H9 (cell line): Measurements from ENCODE around the gene TNKS1BP1. TPM values are rescaled to one million over a fixed set of nuclear protein-coding genes. Genes with fewer than 3 reads are reported as not detected.

Experiments
- DNase-seq: peaks from one replicate; pipeline ENCODE4 v3.0.0-alpha.2; 2017
- H2AFZ ChIP-seq: one replicate; pipeline ENCODE4 v1.6.1; 2013; ENCODE audit warnings: mild to moderate bottlenecking, low read length, control low read depth, moderate library complexity
- H2AK5ac ChIP-seq: 2 replicates; pipeline ENCODE4 v1.6.1; 2013; ENCODE audit warnings: low read length, control low read depth, mixed read lengths; ENCODE audit not compliant: insufficient read length
- H2BK120ac ChIP-seq: one replicate; pipeline ENCODE4 v1.6.1; 2013; ENCODE audit warnings: low read depth, mild to moderate bottlenecking, low read length, control low read depth, inconsistent platforms; ENCODE audit not compliant: poor library complexity, severe bottlenecking
- H2BK12ac ChIP-seq: 2 replicates; pipeline ENCODE4 v1.6.1; 2013; ENCODE audit warnings: low read length, control low read depth, mixed read lengths, low read depth; ENCODE audit not compliant: insufficient read length
- H2BK15ac ChIP-seq: 2 replicates; pipeline ENCODE4 v1.6.1; 2013; ENCODE audit warnings: low read depth, low read length, control low read depth
- H2BK20ac ChIP-seq: one replicate; pipeline ENCODE4 v1.6.1; 2013; ENCODE audit warnings: low read depth, mild to moderate bottlenecking, low read length, control low read depth, inconsistent platforms; ENCODE audit not compliant: poor library complexity, severe bottlenecking
- H2BK5ac ChIP-seq: 2 replicates; pipeline ENCODE4 v1.6.1; 2013; ENCODE audit warnings: low read length, control low read depth, mixed read lengths; ENCODE audit not compliant: insufficient read length
- H3K14ac ChIP-seq: 2 replicates; pipeline ENCODE4 v1.6.1; 2013; ENCODE audit warnings: low read length, control low read depth; ENCODE audit not compliant: insufficient read depth
- H3K18ac ChIP-seq: 2 replicates; pipeline ENCODE4 v1.6.1; 2013; ENCODE audit warnings: low read depth, mild to moderate bottlenecking, mixed read lengths, low read length, control low read depth; ENCODE audit not compliant: insufficient read length
- H3K23ac ChIP-seq: 2 replicates; pipeline ENCODE4 v1.6.1; 2013; ENCODE audit warnings: low read length, control low read depth, mixed read lengths, low read depth; ENCODE audit not compliant: insufficient read length
- H3K23me2 ChIP-seq: 2 replicates; pipeline ENCODE4 v1.6.1; 2013; ENCODE audit warnings: low read depth, mild to moderate bottlenecking, mixed read lengths, low read length, control low read depth; ENCODE audit not compliant: insufficient read length, poor library complexity, severe bottlenecking
- H3K27ac ChIP-seq: 2 replicates; pipeline ENCODE4 v1.5.1; 2013; ENCODE audit warnings: low read length, control low read depth, mixed read lengths, low read depth; ENCODE audit not compliant: insufficient read length
- H3K27me3 ChIP-seq: 2 replicates; pipeline ENCODE4 v1.6.1; 2013; ENCODE audit warnings: low read length, control low read depth, inconsistent platforms; ENCODE audit not compliant: insufficient read depth
- H3K4ac ChIP-seq: 2 replicates; pipeline ENCODE4 v1.6.1; 2013; ENCODE audit warnings: low read depth, mild to moderate bottlenecking, control low read depth, inconsistent platforms, low read length, moderate library complexity
- H3K4me1 ChIP-seq: 2 replicates; pipeline ENCODE4 v1.6.1; 2013; ENCODE audit warnings: low read length, control low read depth, inconsistent platforms; ENCODE audit not compliant: insufficient read depth
- H3K4me2 ChIP-seq: 2 replicates; pipeline ENCODE4 v1.6.1; 2013; ENCODE audit warnings: low read length, control low read depth, mixed read lengths; ENCODE audit not compliant: insufficient read length, insufficient read depth
- H3K56ac ChIP-seq: 2 replicates; pipeline ENCODE4 v1.6.1; 2013; ENCODE audit warnings: low read depth, mild to moderate bottlenecking, mixed read lengths, low read length, control low read depth; ENCODE audit not compliant: insufficient read length
- H3K79me1 ChIP-seq: 2 replicates; pipeline ENCODE4 v1.6.1; 2013; ENCODE audit warnings: low read depth, mild to moderate bottlenecking, moderate library complexity, low read length, control low read depth, inconsistent platforms; ENCODE audit not compliant: insufficient read depth, poor library complexity, severe bottlenecking
- H3K79me2 ChIP-seq: 2 replicates; pipeline ENCODE4 v1.6.1; 2013; ENCODE audit warnings: low read length, control low read depth, inconsistent platforms; ENCODE audit not compliant: insufficient read depth
- H3K9ac ChIP-seq: 2 replicates; pipeline ENCODE4 v1.6.1; 2013; ENCODE audit warnings: low read length, control low read depth, mixed read lengths; ENCODE audit not compliant: insufficient read length; ENCODE audit errors: extremely low read depth
- H3K9me3 ChIP-seq: one replicate; pipeline ENCODE4 v1.6.1; 2013; ENCODE audit warnings: low read depth, low read length, inconsistent platforms; ENCODE audit not compliant: control insufficient read depth
- H3T11ph ChIP-seq: one replicate; pipeline ENCODE4 v1.6.1; 2013; ENCODE audit warnings: mild to moderate bottlenecking, low read length, control low read depth, inconsistent platforms
- H4K20me1 ChIP-seq: one replicate; pipeline ENCODE4 v1.6.1; 2013; ENCODE audit not compliant: control insufficient read depth, insufficient read length, insufficient read depth
- H4K5ac ChIP-seq: 2 replicates; pipeline ENCODE4 v1.6.1; 2013; ENCODE audit warnings: low read depth, mild to moderate bottlenecking, mixed read lengths, low read length, control low read depth; ENCODE audit not compliant: insufficient read length
- H4K8ac ChIP-seq: replicated peaks from 2 replicates; pipeline ENCODE4 v1.6.1; 2013; ENCODE audit warnings: low read length, control low read depth, mixed read lengths, low read depth; ENCODE audit not compliant: insufficient read length
- H4K91ac ChIP-seq: 2 replicates; pipeline ENCODE4 v1.6.1; 2013; ENCODE audit warnings: low read depth, mild to moderate bottlenecking, moderate library complexity, mixed read lengths, low read length, control low read depth; ENCODE audit not compliant: insufficient read length
- H3K27ac Mint-ChIP-seq, 3 experiments: 2 replicates in 2 of 3; 3 replicates in 1 of 3; pipeline ENCODE4 v1.8.0; 2020 to 2021; ENCODE audit warnings: mixed read lengths in 3 of 3, mild to moderate bottlenecking in 1 of 3, moderate library complexity in 1 of 3
- H3K27me3 Mint-ChIP-seq: 2 replicates; pipeline ENCODE4 v1.8.0; 2021; ENCODE audit warnings: low read depth, mild to moderate bottlenecking, moderate library complexity, mixed read lengths
- H3K36me3 Mint-ChIP-seq, 3 experiments: 2 replicates in 2 of 3; 3 replicates in 1 of 3; pipeline ENCODE4 v1.8.0; 2020 to 2021; ENCODE audit warnings: low read depth in 3 of 3, mixed read lengths in 3 of 3; ENCODE audit not compliant: insufficient read depth in 1 of 3
- H3K4me1 Mint-ChIP-seq, 2 experiments: 2 replicates each; pipeline ENCODE4 v1.8.0; 2020; ENCODE audit warnings: mixed read lengths in 2 of 2
- H3K4me3 Mint-ChIP-seq, 2 experiments: 2 replicates in 1 of 2; 3 replicates in 1 of 2; pipeline ENCODE4 v1.8.0; 2020 to 2021; ENCODE audit warnings: mild to moderate bottlenecking in 2 of 2, mixed read lengths in 2 of 2, moderate library complexity in 1 of 2
- H3K9me3 Mint-ChIP-seq, 2 experiments: 2 replicates in 1 of 2; 3 replicates in 1 of 2; pipeline ENCODE4 v1.8.0; 2020; ENCODE audit warnings: mild to moderate bottlenecking in 2 of 2, mixed read lengths in 2 of 2, moderate library complexity in 1 of 2
- CTCF ChIP-seq: fragments of 200-600 bp; sonication (generic); conservative IDR thresholded peaks from 3 replicates; pipeline ENCODE4 v1.8.0; 2021; ENCODE audit warnings: antibody characterized with exemption, mild to moderate bottlenecking
- WGBS: extraction: QIAGEN DNeasy Blood & Tissue Kit; methylation state at CpG from one replicate; pipeline ENCODE4 v1.1.7; 2013; ENCODE audit warnings: missing lambda C conversion rate, low lambda C conversion rate, mixed read lengths; ENCODE audit not compliant: insufficient read length; ENCODE audit errors: extremely low coverage; 5-methylcytosine and 5-hydroxymethylcytosine counted together
- total RNA-seq: library from RNA; stranded (reverse); gene quantifications from 2 replicates; pipeline ENCODE4 v1.2.1, GENCODE V29; 2021

TNKS1BP1 gene
- total RNA-seq, 1 experiment from 2014 or later: 130 TPM

- Mint-ChIP-seq H3K27ac (no peak overlapping the region; a peak in 1 of 7 replicates), H3K9me3 (no peaks in the 10 kb centered on the region), H3K4me3 (no peak overlapping the region), H3K36me3 (peaks cover 0 to 4% (median 0%) of the 10 kb centered on the region in 3 experiments; a peak in 2 of 7 replicates), H3K27me3 (peaks cover 3% of the 10 kb centered on the region), H3K4me1 (peaks cover 35 to 39% of the 10 kb centered on the region in 2 experiments)
- Histone ChIP-seq H3K4me1 (no peaks in the 10 kb centered on the region; the same call in 1 of the 2 replicates), H4K5ac (no peak overlapping the region), H3K9ac (no peak overlapping the region), H3K9me3 (no peaks in the 10 kb centered on the region), H2BK5ac (no peak overlapping the region), H3K4ac (no peak overlapping the region), H3K27ac (no peak overlapping the region), H2BK12ac (no peak overlapping the region), H3K23ac (no peak overlapping the region), H3T11ph (no peak overlapping the region), H2AFZ (no peak overlapping the region), H4K91ac (no peak overlapping the region), H4K20me1 (no peaks in the 10 kb centered on the region), H3K4me2 (no peak overlapping the region), H3K23me2 (no peaks in the 10 kb centered on the region), H3K14ac (no peak overlapping the region), H3K27me3 (no peaks in the 10 kb centered on the region; the same call in 1 of the 2 replicates), H2AK5ac (no peak overlapping the region), H2BK20ac (no peak overlapping the region), H3K79me2 (no peaks in the 10 kb centered on the region), H2BK15ac (no peak overlapping the region), H4K8ac (no peak overlapping the region), H3K79me1 (no peaks in the 10 kb centered on the region), H2BK120ac (no peak overlapping the region), H3K18ac (no peak overlapping the region), H3K56ac (no peak overlapping the region)
- DNase-seq: no peak
- WGBS: no CpG with 5 or more reads among the region's 1 CpG
- no peak for TF ChIP-seq CTCF
Measured at GRCh38 chr11:57290288-57290687, 34.5 kb downstream of the TNKS1BP1 start.
